Activated T-helper 1 cell treated with Interleukin-2 at 50 U/mL for 16 hours (primary cell): ENCODE measurements around the gene KRT84.
"Not testable (repeated sequence)": the region's sequence is repeated elsewhere in the genome, so short reads cannot be mapped to it uniquely, and the experiment has no call there.

Experiments
- DNase-seq: peaks from one replicate; pipeline ENCODE4 v3.0.0-alpha.2; 2020; ENCODE audit warnings: low read depth

KRT84 gene

GRCh38 chr12:52360106-52360662 lies 25.3 kb downstream of the KRT84 start:
- no peak for DNase-seq

GRCh38 chr12:52359621-52360061 lies 25.8 kb downstream of the KRT84 start:
- no peak for DNase-seq

- DNase-seq: no peak
Observed at GRCh38 chr12:52358575-52359350, 26.7 kb downstream of the KRT84 start.

GRCh38 chr12:52356762-52357580 lies 28.5 kb downstream of the KRT84 start:
- DNase-seq: no peak

GRCh38 chr12:52356031-52356761 lies 29.3 kb downstream of the KRT84 start:
- DNase-seq: no peak

GRCh38 chr12:52355176-52355575 lies 30.3 kb downstream of the KRT84 start:
- DNase-seq: no peak

GRCh38 chr12:52354200-52354599 lies 31.3 kb downstream of the KRT84 start:
- DNase-seq: no peak

- no peak for DNase-seq
Observed at GRCh38 chr12:52353766-52354165, 31.7 kb downstream of the KRT84 start.

GRCh38 chr12:52352951-52353350 lies 32.5 kb downstream of the KRT84 start:
- DNase-seq: no peak

GRCh38 chr12:52351196-52352059 lies 34.0 kb downstream of the KRT84 start:
- peak; percentile 34 for DNase-seq

GRCh38 chr12:52350786-52351185 lies 34.7 kb downstream of the KRT84 start:
- no peak for DNase-seq

GRCh38 chr12:52350021-52350620 lies 35.3 kb downstream of the KRT84 start:
- no peak for DNase-seq

GRCh38 chr12:52349196-52349595 lies 36.3 kb downstream of the KRT84 start:
- no peak for DNase-seq

GRCh38 chr12:52347551-52348510 lies 37.6 kb downstream of the KRT84 start:
- no peak for DNase-seq

- DNase-seq: no peak
Observed at GRCh38 chr12:52347016-52347415, 38.4 kb downstream of the KRT84 start.

GRCh38 chr12:52346593-52346992 lies 38.9 kb downstream of the KRT84 start:
- no peak for DNase-seq

- not testable (repeated sequence) for DNase-seq
Observed at GRCh38 chr12:52345041-52345440, 40.4 kb downstream of the KRT84 start.

- DNase-seq: no peak
Observed at GRCh38 chr12:52344111-52344510, 41.3 kb downstream of the KRT84 start.

- no peak for DNase-seq
Observed at GRCh38 chr12:52343550-52343949, 41.9 kb downstream of the KRT84 start.
